Activated naive CD8-positive, alpha-beta T cell (primary cell): ENCODE measurements around the gene ZSCAN23.
"Not testable (repeated sequence)": the region's sequence is repeated elsewhere in the genome, so short reads cannot be mapped to it uniquely, and the experiment has no call there.

ENCODE experiments used
- H3K27ac Mint-ChIP-seq: one replicate; pipeline ENCODE4 v1.8.0; 2021; ENCODE audit warnings: mixed read lengths
- H3K27me3 Mint-ChIP-seq: one replicate; pipeline ENCODE4 v1.8.0; 2021; ENCODE audit warnings: mixed read lengths
- H3K36me3 Mint-ChIP-seq: one replicate; pipeline ENCODE4 v1.8.0; 2021; ENCODE audit warnings: mixed read lengths
- H3K4me1 Mint-ChIP-seq: one replicate; pipeline ENCODE4 v1.8.0; 2021; ENCODE audit warnings: low read depth, mixed read lengths
- H3K4me3 Mint-ChIP-seq: one replicate; pipeline ENCODE4 v1.8.0; 2021; ENCODE audit warnings: mild to moderate bottlenecking, mixed read lengths
- H3K9me3 Mint-ChIP-seq: one replicate; pipeline ENCODE4 v1.8.0; 2021; ENCODE audit warnings: low read depth, mixed read lengths

ZSCAN23 gene

DNA sequence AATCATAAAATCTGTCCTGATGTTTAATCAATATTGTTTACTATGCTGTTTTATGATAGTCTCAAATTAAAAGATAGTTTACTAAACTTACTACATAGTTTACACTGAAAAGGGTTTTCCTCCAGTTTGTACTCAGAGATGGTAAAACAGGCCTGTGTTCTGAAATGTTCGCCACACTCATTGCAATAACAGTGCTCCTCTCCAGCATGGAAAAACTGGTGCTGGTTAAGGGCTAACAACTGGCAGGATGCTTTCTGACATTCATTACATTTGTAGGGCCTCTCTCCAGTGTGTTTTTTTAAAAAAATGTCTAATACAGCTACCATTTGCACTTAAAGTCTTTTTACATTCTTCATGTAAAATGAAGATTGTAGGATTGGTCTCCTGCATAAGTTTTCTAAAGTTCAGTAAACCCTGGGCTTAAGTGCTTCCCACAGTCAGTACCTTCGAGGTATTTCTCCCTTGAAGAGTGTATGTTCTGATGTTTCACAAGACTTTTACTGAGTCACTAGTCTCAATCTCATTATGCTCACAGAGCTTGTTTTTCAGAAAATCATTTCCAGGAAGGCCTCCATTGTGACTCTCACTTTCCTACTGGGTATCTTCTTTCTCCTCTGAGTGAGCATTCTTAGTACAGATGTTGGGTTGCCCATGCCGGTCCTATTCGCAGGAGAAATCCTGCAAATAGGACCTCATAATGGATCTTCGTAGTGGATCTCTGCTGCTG is 35.1 kb downstream of the ZSCAN23 start:
- Mint-ChIP-seq H3K36me3 (no peaks in the 10 kb centered on the region), H3K4me1 (no peaks in the 10 kb centered on the region), H3K4me3 (no peak overlapping the region), H3K27me3 (peaks cover 34% of the 10 kb centered on the region), H3K27ac (no peak overlapping the region), H3K9me3 (no peaks in the 10 kb centered on the region)

DNA sequence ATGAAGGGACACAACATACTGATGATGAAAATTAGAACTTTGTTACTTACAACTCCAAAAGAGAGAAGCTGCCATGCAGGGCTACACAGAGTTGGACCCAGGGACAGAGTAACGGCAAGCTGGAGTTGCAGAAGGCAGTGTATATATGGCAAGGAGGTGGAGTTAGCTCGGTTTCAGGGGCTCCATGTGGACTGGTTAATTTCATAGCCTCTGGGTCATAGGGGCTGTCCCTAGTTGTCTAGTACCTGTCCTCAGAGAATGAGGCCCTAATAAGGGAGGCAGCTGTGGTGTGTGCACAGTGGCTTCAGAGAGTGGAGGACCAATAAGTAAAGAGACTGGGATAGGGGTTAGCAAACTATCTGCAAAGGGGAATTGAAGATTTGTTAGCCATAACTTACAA is 35.9 kb downstream of the ZSCAN23 start:
- Mint-ChIP-seq H3K4me1 (no peaks in the 10 kb centered on the region), H3K27me3 (peaks cover 34% of the 10 kb centered on the region), H3K9me3 (no peaks in the 10 kb centered on the region), H3K4me3 (no peak overlapping the region), H3K36me3 (no peaks in the 10 kb centered on the region), H3K27ac (no peak overlapping the region)

DNA sequence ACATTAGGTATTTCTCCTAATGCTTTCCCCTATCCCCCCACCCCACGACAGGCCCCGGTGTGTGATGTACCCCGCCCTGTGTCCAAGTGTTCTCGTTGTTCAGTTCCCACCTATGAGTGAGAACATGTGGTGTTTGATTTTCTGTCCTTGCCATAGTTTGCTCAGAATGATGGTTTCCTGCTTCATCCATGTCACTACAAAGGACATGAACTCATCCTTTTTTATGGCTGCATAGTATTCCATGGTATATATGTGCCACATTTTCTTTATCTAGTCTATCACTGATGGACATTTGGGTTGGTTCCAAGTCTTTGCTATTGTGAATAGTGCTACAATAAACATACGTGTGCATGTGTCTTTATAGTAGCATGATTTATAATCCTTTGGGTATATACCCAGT is 39.4 kb downstream of the ZSCAN23 start:
- not testable (repeated sequence) for H3K36me3 Mint-ChIP-seq, H3K4me3 Mint-ChIP-seq, H3K4me1 Mint-ChIP-seq, H3K27ac Mint-ChIP-seq, H3K9me3 Mint-ChIP-seq
- peaks cover 20% of the 10 kb centered on the region for H3K27me3 Mint-ChIP-seq

DNA sequence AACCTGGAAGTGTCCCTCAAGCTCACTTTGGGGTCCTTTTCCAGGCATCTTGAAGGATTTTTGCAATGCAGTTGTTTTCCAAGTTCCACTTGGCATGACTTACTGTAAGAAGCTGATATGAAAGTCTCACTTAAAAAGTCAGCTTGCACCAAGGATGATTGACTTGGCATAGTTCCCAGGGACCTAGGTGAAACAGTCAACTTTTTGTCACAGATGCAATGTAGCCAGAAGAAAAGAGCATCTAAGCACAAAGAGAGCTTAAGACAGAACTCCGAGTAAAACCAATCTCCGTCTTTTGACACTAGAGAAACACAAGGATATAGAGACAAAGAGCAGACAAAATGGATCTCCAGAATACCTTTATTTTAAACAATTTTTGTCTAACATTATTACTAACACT is 41.1 kb downstream of the ZSCAN23 start:
- Mint-ChIP-seq H3K4me1 (peaks cover 20% of the 10 kb centered on the region), H3K9me3 (no peaks in the 10 kb centered on the region), H3K36me3 (peaks cover 15% of the 10 kb centered on the region), H3K4me3 (no peak overlapping the region), H3K27me3 (peaks cover 18% of the 10 kb centered on the region), H3K27ac (no peak overlapping the region)

DNA sequence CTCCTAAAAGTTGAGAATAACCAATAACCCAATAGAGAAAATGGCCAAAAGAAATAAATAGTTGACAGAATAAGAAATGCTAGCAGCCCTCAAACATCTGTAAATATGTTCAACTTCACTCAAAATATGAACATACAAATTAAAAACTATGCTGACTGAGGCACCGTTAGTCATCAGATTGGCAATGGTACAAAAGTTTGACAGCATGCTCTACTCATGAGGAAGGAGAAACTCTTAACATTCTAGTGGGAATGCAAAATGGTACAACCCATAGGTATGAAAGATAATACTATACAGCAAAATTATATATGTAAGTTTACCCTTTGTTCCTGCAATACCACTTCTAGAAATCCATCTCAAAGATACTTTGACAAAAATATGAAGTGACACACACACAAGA is 42.1 kb downstream of the ZSCAN23 start:
- peaks cover 19% of the 10 kb centered on the region for H3K36me3 Mint-ChIP-seq
- no peak overlapping the region for H3K27ac Mint-ChIP-seq
- peaks cover 30% of the 10 kb centered on the region for H3K4me1 Mint-ChIP-seq
- no peaks in the 10 kb centered on the region for H3K9me3 Mint-ChIP-seq
- peak overlapping the region; percentile 3 for H3K4me3 Mint-ChIP-seq
- H3K27me3 Mint-ChIP-seq, result peaks cover 15% of the 10 kb centered on the region

DNA sequence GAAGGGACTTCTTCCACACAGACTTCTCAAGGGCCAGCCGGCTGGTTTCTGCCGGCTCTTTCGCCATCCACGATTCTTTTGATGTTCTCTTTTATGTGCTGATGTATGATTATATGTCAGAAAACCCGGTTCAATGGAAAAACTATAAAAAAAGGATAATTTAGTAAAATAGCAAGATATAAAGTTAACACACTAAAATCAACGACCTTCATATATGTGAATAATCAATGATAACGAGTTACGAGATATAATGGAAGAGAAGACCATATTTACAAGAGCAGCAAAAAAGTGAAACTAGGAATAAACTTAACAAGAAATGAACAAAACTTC is 43.2 kb downstream of the ZSCAN23 start:
- Mint-ChIP-seq H3K4me3 (peak overlapping the region; percentile 93), H3K4me1 (peaks cover 41% of the 10 kb centered on the region), H3K36me3 (peaks cover 24% of the 10 kb centered on the region), H3K9me3 (no peaks in the 10 kb centered on the region), H3K27me3 (peaks cover 10% of the 10 kb centered on the region), H3K27ac (peak overlapping the region; percentile 93)

DNA sequence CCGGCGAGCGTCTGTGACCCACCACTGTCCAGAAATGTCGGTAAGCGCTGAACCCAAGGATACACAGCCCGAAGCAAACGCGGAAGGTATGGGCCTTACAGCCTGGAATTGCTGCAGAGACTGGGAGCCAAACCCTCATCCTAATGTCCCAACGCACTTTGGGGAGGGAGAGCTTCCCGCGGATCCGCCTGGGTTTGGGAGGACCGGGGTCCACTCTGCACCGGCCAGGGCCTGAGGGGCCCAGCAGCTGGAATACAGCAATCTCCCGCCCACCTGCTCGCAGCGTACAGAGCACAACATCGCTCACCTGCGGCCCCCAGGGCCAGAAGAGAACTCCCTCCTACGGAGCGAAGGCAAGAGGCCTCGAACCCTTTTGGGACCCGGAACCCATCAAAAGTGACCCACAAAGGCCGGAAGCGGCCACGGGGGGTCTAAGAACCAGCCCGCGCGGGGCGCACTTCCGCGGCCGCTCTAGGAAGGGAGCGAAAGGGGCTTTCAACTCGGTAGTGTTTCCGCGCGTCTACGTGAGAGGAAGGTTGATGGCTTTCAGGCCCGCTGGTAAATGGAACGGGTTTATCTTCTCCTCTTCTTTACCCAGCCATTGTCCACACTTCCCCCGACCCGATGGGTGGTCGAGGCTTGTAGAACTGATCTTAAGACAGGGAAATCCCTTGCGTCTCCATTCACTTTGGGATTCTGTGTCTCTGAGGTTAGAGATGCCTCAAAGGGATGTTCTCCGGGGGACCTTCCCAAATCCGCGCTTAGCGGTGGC is 43.8 kb downstream of the ZSCAN23 start, which contains the start of gene ZSCAN12:
Gene ZSCAN12, minus strand, starts transcription at position 398 of the 772 bp plus-strand sequence. CDS start 1,342 bp downstream, outside the sequence.
- H3K4me3 Mint-ChIP-seq, result peak within 1 kb of the TSS; percentile 93
- peak within 1 kb of the TSS; percentile 93 for H3K27ac Mint-ChIP-seq
- H3K4me1 Mint-ChIP-seq, result peaks cover 44% of the 10 kb centered on the region
- H3K9me3 Mint-ChIP-seq, result no peaks in the 10 kb centered on the region
- H3K36me3 Mint-ChIP-seq, result peaks cover 25% of the 10 kb centered on the region
- peaks cover 8% of the 10 kb centered on the region for H3K27me3 Mint-ChIP-seq

DNA sequence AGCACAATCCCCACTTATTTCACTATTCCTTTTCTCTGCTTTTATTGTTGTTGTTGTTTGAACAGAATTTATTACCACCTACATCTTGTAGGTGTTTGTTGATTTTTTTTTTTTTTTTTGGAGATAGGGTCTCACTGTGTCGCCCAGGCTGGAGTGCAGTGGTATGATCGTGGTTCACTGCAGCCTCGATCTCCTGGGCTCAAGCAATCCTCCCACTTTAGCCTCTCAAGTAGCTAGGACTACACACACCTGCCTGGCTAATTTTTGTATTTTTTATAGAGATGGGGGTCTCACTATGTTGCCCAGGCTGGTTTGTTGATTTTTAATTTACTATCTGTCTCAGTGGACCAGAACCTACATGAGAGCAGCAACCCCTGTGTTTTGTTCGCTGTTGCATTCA is 47.4 kb downstream of the ZSCAN23 start:
- Mint-ChIP-seq H3K4me3 (peak overlapping the region; percentile 18), H3K36me3 (peaks cover 35% of the 10 kb centered on the region), H3K27me3 (no peaks in the 10 kb centered on the region), H3K9me3 (no peaks in the 10 kb centered on the region), H3K4me1 (peaks cover 53% of the 10 kb centered on the region), H3K27ac (no peak overlapping the region)

DNA sequence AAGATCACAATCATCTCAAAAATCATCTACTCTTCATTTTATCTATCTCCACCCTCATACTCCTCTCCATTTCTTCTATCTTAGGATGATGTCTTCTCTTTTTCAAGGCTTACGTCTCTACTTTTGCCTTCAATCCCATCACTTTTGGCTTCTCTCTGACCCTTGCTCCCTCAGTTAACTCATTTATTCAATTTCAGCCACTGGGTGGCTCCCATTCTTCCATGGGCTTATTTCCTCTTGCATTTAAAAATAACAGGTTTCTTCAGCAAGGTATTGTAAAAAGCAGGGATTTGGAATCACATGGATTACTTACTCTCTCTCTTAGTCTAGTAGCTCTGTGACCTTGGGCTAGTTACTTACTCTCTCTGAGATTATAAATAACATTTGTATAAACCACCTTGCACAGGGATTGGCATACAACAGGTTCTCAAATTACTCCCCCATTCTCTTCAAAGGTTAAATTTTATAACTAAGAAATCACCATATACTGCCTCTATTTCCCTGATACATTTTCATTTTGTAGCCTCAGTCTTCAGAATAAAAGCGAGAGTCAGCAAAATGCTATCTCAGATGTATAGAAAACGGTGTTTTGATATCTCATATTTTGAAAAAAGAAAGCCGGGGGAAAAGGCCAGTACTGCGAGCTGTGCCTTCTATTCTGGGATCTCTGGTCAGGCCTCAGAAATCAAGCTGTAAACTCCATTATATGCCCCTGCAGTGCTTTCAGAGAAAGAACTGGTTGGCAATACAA is 49.2 kb downstream of the ZSCAN23 start:
- no peaks in the 10 kb centered on the region for H3K27me3 Mint-ChIP-seq
- no peaks in the 10 kb centered on the region for H3K9me3 Mint-ChIP-seq
- peaks cover 43% of the 10 kb centered on the region for H3K36me3 Mint-ChIP-seq
- peaks cover 53% of the 10 kb centered on the region for H3K4me1 Mint-ChIP-seq
- no peak overlapping the region for H3K4me3 Mint-ChIP-seq
- H3K27ac Mint-ChIP-seq, result peak overlapping the region; percentile 29

DNA sequence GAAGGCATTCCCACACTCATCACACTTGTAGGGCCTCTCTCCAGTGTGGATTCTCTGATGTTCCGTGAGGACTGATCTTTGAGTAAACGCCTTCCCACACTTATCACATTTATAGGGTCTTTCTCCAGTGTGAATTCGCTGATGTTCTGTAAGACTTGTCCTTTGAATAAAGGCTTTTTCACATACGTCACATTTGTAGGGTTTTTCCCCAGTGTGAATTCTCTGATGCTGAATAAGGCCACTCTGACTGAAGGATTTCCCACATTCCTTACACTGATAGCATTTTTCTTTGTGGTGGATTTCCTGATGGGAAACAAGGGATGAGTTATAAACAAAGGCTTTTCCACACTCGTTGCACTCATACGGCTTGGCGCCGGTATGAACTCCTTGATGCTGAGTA is 52.6 kb downstream of the ZSCAN23 start:
- no peaks in the 10 kb centered on the region for H3K9me3 Mint-ChIP-seq
- peaks cover 40% of the 10 kb centered on the region for H3K4me1 Mint-ChIP-seq
- H3K36me3 Mint-ChIP-seq, result peaks cover 48% of the 10 kb centered on the region
- H3K4me3 Mint-ChIP-seq, result no peak overlapping the region
- H3K27ac Mint-ChIP-seq, result no peak overlapping the region
- no peaks in the 10 kb centered on the region for H3K27me3 Mint-ChIP-seq

DNA sequence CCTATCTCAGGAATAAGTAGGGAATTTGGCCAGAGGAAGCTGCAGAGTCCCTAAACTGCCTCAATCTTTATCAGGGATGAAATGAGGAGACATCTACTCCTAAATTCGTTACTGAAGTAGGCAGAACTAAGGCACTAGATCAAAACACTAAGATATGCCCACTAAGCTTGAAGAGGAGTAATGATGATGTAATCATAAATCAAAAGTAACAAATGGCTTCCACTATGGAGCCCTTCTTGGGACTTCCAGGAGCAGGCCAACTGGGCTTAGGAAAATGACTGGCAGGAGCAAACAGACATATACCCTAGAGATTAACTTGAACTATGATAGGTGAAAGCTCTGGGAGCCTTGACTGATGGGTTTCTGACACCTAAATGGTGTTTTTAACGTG is 59.2 kb downstream of the ZSCAN23 start:
- Mint-ChIP-seq H3K27ac (no peak overlapping the region), H3K9me3 (no peaks in the 10 kb centered on the region), H3K4me1 (peaks cover 33% of the 10 kb centered on the region), H3K27me3 (no peaks in the 10 kb centered on the region), H3K4me3 (no peak overlapping the region), H3K36me3 (peaks cover 46% of the 10 kb centered on the region)

DNA sequence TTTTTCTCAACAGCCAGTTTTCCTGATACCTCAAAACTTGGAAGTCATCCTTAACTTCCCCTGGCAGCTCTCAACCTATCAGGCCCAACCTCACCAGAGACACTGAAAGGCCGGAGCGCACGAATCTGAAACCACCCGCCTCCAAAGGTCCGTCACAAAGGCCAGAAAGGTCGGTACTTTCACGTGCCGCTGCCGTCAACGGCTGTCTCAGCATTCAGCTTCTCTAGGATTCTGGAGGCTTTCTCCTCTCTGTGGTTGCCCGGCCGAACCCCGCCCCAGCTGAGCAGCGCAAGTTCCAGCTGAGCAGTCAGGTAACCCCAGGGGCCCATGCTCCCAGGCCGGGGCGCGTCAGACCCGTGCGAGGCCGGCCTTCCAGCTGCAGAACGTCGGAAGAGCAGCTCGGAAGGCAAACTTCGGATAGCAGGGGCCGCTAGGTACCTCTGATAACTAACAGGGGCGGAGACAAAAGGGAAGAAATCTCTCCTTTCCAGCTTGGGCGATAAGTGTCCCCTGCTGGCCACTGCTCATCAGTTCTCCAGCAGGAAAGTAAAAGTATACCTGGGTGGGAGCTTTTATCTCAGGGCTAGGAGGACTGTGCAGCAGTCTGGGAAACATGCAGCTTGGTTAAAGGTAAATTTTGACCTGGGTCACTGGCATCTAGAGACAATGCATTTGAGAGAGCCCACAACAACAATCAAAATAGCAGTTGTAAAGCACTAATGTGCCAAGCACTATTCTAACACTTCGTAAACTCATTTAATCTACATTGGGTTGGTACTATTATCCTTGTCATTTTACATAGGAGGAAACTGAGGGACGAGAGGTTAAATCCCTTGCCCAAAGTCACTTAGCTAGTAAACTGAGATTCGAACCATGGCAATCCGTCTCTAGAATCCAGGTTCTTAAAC is 59.8 kb downstream of the ZSCAN23 start:
- no peaks in the 10 kb centered on the region for H3K27me3 Mint-ChIP-seq
- peaks cover 42% of the 10 kb centered on the region for H3K36me3 Mint-ChIP-seq
- peaks cover 28% of the 10 kb centered on the region for H3K4me1 Mint-ChIP-seq
- H3K27ac Mint-ChIP-seq, result peak overlapping the region; percentile 50
- H3K9me3 Mint-ChIP-seq, result no peaks in the 10 kb centered on the region
- peak overlapping the region; percentile 81 for H3K4me3 Mint-ChIP-seq
